ENCODE data around the gene BICD2.
A peak's percentile ranks its signal among the peaks of the same experiment; 100 is the strongest.

The BICD2 gene

GRCh38 chr9:92668746-92669526 lies 95.7 kb downstream of the BICD2 start:
- DNase-seq (ENCODE audit: low read depth in 2 of 2) = peak in 1 of 2 donors; percentile 24

GRCh38 chr9:92666912-92667532 lies 97.6 kb downstream of the BICD2 start:
- DNase-seq (ENCODE audit: low read depth in 2 of 2) = no peak

- DNase-seq (ENCODE audit: low read depth in 2 of 2) = no peak
Observed at GRCh38 chr9:92666236-92666635, 98.4 kb downstream of the BICD2 start.

DNA sequence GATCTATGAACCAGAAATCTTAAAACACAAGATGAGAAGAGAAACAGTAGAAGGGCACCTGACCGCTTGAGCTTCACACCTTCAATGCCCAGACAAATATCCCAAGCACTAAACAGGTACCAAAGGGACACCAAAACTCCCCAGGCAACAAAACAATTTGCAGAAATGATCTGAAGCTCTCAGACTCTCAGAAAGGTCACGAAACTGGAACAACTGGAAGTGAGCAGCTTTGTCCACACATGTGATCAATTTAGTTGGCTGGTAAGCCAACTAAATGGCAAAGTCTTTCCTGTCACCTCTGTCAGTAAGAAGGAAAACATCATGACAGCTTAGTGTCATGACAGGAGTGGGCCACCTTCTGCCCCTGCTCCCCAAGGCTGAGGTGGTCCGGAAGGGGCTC lies 98.8 kb downstream of the BICD2 start:
- DNase-seq (ENCODE audit: low read depth in 2 of 2) = no peak

- DNase-seq (ENCODE audit: low read depth in 2 of 2) = no peak
Observed at GRCh38 chr9:92664394-92665152, 100.1 kb downstream of the BICD2 start.

GRCh38 chr9:92663951-92664350 lies 100.7 kb downstream of the BICD2 start:
- no peak for DNase-seq (ENCODE audit: low read depth in 2 of 2)

- no peak for DNase-seq (ENCODE audit: low read depth in 2 of 2)
Observed at GRCh38 chr9:92663126-92663525, 101.5 kb downstream of the BICD2 start.

DNA sequence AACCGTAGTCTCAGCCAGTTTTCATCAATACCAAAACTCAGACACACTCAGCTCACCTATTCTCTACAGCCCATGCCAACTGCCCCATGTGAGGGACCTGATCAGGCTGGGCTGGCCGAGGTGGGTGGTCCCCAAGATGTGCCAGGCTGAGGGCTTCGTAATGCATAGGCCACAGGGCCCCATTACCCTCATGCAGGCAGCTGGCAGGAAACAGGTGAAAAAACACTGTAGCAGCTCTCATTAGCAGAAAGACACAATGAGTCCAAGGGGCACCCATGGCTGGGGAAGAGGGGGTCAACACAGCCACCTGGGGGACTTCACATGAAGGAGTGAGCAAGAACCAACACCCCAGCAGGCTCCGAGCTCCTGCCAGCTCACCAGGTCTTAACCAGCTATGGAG lies 102.9 kb downstream of the BICD2 start:
- DNase-seq (ENCODE audit: low read depth in 2 of 2) = no peak
